OCI-LY7 (cell line): ENCODE measurements around the gene PDK2.

Source experiments
- EZH2phosphoT487 ChIP-seq: fragments of 200-600 bp; sonication (generic); IDR thresholded peaks from 2 replicates; pipeline ENCODE4 v1.6.1; 2018; ENCODE audit warnings: low read depth, borderline replicate concordance, mild to moderate bottlenecking, mixed run types, antibody characterized with exemption, low read length, moderate library complexity, mixed read lengths
- TF ChIP-seq, protein P1 (sequence below): fragments of 200-600 bp; sonication (generic); conservative IDR thresholded peaks from 2 replicates; pipeline ENCODE4 v1.5.1; 2014; ENCODE audit warnings: mild to moderate bottlenecking, antibody characterized with exemption, low read length, moderate library complexity, mixed read lengths

DNA sequence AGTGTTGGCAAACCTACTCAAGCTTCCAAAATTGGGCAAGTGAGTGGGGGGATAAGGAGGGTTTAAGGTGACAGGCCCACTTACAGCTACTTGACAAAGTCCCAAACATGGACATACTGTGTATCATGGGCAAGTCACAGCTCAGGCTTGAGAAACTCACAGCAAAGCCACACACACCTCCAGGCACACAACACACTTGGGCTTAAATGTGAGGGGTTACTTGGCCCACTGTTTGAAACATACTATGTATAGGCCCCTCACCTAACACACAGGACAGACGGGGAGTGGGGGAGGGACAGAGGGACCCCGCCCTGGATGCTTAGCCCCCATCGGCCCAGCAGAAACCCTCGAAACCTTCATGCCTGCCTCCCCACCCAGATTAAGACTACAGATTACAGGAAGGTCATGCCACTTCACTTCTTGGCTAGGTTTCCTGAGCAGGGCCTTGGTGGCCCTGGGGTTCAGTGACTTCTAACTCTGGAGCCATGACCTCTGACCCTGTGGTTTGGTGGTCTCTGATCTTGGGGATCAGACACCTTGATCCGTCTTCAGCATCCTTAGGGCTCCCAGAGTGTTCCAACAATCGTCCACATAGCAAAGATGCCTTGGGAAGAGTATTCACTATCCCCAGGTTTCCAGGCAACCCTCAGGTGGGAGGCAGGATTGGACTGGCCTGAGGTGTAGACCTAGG lies 37.1 kb downstream of the PDK2 start:
- TF ChIP-seq, protein P1, sequence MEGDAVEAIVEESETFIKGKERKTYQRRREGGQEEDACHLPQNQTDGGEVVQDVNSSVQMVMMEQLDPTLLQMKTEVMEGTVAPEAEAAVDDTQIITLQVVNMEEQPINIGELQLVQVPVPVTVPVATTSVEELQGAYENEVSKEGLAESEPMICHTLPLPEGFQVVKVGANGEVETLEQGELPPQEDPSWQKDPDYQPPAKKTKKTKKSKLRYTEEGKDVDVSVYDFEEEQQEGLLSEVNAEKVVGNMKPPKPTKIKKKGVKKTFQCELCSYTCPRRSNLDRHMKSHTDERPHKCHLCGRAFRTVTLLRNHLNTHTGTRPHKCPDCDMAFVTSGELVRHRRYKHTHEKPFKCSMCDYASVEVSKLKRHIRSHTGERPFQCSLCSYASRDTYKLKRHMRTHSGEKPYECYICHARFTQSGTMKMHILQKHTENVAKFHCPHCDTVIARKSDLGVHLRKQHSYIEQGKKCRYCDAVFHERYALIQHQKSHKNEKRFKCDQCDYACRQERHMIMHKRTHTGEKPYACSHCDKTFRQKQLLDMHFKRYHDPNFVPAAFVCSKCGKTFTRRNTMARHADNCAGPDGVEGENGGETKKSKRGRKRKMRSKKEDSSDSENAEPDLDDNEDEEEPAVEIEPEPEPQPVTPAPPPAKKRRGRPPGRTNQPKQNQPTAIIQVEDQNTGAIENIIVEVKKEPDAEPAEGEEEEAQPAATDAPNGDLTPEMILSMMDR: no peak
- no peak for TF ChIP-seq EZH2phosphoT487
